ENCODE results near the gene CAPN13.

The CAPN13 gene

GRCh38 chr2:30721668-30722647 lies 85.3 kb downstream of the CAPN13 start:
- no peak for DNase-seq

- DNase-seq = no peak
Observed at GRCh38 chr2:30721241-30721640, 86.0 kb downstream of the CAPN13 start.

GRCh38 chr2:30717081-30717650 lies 90.1 kb downstream of the CAPN13 start:
- no peak for DNase-seq

- DNase-seq = no peak
Observed at GRCh38 chr2:30716123-30716900, 90.9 kb downstream of the CAPN13 start.

- DNase-seq = no peak
Observed at GRCh38 chr2:30714811-30715709, 92.2 kb downstream of the CAPN13 start.

GRCh38 chr2:30713698-30714097 lies 93.5 kb downstream of the CAPN13 start:
- no peak for DNase-seq

DNA sequence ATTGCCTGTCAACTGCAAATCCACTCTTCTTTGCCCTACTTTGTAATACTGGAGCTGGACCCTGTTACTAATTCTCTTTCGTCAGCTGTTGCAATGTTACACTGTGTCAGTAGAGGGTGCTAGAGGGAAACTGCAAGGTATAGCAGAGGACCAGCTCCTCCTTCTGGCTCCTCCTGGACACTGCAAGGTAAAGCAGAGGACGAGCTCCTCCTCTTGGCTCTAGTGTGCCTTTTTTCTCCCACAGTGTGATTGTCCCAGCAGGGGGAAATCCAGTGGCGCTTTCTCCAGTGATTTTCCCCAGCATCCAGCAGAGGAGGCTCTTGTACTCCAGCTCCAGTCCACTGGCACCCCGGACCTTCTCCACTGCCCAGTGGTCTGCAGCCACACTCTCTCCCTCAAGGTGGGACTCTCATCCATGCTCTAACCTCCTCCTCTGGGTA lies 95.6 kb downstream of the CAPN13 start:
- peak; percentile 92 for DNase-seq

- DNase-seq = no peak
Observed at GRCh38 chr2:30710461-30710860, 96.8 kb downstream of the CAPN13 start.

DNA sequence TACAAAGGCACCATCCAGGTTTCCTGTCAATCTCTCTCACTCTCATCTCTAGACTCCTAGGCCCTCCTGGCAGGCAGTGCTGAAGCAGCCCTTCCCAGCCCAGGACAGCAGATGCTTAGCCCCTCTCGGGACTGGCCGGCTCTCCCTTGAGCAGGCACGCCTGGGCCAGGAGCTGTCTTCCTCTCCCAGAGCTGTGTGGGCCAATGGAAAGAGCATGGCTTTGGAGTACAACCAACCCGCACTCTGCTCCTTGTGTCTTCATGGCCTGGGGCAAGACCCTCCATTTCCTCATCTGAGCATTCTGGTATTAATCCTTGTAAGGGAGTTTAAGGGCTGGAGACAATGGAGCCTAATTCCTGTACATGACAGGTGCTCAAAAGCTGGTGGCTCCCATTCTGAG lies 97.2 kb downstream of the CAPN13 start:
- DNase-seq = no peak

- no peak for DNase-seq
Observed at GRCh38 chr2:30709516-30709915, 97.7 kb downstream of the CAPN13 start.

DNA sequence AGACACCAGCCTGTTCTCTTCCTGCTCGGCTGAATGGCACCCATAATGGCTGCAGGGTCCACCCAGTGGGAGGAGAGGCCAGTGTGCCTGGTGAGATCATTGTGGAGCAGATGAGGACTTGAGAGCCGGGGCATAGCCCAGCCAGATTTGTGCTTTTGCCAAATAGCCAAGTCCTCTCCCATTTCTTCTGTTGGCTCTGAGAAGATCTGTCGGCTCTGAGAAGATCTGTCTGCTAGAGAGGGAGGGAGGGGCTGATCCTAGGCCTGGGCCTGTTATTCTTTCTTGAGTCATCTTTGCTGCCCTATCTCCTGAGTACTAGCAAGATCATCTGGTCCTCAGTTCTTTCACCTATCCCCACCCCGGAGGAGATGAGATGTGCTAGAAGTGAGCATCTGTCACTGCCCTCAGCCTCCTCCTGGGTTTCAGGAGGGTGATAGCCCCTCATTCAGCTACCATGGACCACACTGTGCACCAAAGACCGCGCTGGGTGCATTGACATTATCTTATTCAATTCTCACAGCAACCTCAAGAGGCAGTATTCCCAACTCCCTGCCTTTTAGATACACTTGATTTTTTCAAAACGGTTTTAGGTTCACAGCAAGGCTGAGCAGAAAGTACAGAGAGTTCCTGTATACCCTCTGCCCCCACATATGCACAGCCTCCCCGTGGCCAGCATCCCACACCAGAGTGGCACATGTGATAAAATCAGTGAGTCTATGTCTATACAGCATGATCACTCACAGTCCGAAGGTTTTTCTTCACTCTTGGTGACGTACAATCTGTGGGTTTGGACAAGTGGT lies 98.6 kb downstream of the CAPN13 start:
- no peak for DNase-seq

DNA sequence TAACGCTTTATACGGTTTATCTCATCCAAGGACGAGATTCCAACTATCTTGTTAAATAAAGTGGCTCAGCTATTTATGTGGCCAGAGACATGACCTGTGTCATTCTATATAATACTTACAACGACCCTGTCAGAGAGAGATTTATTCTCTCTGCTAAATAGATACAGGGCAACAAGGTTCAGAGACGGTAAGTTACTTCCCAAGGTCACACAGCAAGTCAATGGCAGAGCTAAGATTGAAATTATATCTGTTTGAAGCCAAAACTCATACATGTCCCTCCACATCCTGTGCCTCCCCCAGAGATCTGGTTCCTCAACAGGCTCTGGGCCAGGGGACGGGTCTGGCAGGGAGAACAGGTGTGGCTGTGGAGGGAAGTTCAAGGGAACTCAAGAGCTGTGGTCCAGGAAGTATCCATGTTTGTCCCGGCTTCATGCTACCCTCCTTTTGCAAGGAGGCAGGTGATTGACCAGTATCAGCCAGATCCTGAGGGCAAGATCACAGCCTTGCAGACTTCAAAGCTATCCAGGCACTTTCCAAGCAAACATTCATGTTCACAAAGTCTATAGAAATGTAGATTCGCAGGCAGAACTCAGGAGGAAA lies 99.8 kb downstream of the CAPN13 start:
- DNase-seq = no peak

DNA sequence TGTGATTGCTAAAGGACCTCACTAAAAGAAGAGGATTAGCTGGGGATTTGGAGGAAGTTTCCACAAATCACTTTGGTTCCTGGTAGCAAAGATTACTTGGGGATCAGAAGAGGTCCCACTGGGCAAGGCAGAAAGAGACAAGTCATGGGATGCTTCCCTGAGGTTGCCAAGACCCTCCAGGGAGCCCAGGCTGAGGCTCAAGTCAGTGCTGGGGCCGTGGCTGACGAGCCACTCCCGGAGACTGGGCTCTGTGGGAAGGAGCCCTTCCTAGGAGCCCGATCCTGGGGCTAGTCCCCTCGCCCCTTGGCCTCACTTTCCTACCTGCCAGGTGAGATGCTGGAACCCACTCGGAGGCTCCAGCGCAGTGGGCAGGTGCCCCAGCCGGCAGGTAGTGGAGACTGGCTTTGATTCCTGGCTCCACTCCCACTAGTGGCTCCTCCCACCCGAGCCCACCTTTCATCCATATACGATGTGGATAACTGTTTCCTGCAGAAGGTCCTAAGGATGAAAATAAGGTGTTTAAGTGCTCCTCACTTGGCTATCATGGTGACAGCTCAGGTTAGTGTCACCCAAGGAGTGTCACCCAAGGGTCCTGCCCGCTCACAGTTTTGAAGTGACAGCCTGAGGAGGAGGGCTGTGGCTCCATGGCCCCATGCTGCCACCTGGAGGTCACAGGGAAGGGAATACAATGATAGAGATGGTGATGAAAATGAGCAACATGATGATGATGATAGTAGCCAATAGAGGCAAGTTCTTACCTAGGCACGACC lies 100.5 kb downstream of the CAPN13 start:
- peak; percentile 44 for DNase-seq

DNA sequence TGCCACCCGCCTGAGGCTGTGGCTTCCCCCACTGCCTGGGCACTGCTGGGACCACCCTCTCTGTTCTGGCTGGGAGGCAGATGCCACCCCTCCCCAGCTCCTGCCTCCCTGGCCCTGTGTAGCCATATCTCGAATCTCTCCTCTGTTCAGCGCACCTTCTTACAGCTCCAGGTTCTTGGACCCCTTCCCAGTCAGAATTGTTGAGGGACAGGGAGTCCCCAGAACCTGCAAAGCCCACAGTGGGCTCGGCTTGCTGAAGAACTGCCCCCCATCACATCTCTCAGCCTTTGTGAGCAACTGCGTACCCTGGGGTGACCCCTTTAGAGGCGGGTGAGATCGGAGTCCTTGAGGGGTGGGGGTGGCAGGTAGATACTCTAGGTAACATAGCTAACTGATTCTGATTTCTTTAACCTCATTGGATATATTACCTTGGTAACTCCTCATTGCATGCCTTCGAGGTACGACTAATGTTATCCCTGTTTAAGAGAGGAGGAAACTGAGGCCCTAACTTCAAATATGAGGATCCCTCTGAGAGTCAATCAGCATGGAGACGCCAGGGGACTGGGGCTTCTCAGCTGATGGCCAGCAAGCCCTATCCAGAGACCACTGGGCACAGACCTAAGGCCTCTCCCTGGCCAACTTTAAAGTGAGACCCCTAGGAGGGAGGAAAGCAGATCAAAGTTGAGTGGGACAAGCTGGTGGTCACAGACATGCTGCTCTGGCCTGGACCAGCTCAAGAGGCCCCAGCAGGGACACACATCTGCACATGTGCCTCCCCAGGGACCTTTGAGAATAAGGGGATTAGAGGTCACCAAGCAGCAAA lies 101.3 kb downstream of the CAPN13 start:
- no peak for DNase-seq

DNA sequence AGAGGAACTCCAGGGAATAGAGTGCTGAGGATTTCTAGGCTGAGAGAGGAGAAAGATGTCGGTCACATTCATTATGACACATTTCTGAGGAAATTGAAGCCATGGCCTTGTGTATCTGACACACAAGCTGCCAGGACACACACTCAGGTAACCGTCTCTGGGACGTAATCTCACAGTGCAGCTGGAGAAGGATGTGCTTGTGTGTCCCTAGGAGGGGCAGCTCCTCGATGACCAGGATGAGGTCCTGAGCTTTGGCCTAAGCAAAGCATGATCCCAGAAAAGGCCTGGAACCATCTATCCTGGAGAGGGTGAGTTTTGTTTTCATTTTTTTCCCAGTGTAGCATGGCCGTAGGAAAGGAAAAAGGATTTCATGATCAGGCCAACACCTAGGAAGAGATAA lies 102.2 kb downstream of the CAPN13 start:
- no peak for DNase-seq

DNA sequence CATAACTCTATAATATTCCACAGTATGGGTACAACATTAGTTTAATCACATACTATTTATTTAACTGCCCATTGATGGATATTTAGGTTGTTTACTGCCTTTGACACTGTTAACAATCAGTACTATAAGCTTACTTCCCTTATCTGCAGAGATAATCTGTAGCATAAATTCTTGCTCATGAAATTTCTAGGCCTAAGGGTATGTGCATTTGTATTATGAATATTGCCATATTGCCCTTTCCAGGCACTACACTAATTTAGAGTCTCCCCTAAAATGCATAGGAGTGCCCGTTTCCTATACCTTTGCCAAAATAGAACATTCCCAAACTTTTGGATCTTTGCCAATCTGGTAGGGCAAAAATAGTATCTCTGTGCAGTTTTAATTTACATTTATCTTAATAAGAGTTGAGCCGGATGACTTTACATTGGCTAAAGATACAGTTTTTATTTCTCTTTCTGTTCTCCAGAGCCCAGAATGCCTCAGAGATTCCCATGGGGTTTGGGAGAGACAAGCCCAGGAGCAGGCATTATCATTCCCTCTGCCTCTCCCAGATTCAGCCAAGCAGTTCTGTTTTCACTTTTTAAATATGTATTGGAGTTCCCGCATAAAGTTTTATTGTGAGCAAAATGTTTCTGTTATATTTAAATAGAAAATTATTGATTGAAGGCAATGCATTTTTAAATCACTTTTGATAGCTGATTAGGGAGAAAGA lies 102.8 kb downstream of the CAPN13 start:
- no peak for DNase-seq

- no peak for DNase-seq
Observed at GRCh38 chr2:30702694-30703093, 104.6 kb downstream of the CAPN13 start.

GRCh38 chr2:30701782-30702181 lies 105.5 kb downstream of the CAPN13 start:
- no peak for DNase-seq

Measured in NCI-H1694 treated with DMSO at 0.1 percent for 48 hours (cell line).